Measurements from ENCODE around the gene ARSA.

DNA sequence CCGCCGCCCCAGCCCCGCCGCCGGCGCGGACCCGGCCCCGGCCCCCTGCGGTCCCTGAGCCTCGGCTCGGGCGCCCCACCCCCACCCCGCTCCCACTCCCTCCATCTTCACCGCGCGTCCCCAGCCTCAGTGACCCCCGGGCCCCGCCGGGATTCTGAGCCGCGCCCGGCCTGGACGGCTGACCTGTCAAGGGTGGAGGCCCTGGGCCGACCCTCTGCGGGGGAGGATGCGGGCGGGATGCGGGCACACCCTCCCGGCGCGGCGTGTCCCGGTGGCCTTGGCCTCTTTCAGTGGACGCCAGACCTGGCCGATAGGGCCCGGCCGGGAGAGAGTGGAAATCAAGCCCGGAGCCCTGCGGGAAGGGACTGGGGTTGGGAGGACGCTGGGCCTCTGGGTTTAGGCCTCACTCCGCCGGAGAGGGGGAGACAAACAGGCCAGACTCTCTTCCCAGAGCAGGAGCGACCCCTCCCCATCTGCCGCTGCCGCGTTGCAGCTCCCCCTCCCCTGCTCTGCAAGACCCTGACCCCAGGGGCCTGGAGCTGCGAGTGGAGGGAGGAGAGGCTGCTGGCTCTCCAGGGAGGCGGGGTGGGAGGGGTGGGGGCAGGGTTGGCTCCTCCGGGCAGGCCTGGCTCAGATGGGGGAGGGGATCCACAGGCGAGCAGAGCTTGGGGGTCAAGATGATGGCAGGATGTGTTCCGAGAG, 26.8 kb downstream of the ARSA start:
- no peak for TF ChIP-seq CTCF (IDR thresholded peaks at IDR 0.05 in 4 of 5, conservative IDR thresholded peaks at IDR 0.05 in 1 of 5)
- TF ChIP-seq POLR2A (IDR thresholded peaks at IDR 0.05) = no peak
